ENCODE results near the gene NAV1.

DNA sequence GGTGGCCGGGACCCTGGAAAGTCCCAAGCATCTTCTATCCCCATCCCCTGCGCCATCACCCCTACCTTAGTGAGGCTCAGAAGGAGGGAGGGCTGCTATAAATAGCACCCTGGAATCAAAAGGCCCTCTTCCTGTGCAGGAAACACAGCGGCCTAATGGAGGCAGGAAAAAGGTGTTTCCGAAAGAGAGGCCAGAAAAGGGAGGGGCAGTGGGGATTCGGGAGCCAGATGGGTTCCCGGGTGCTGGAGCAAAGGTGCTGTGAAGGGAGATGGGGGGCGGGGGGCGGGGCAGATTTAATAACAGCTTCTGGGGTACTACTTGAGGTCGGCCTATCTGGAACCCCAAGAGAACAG is 16.6 kb downstream of the NAV1 start:
- TF ChIP-seq, protein P1, sequence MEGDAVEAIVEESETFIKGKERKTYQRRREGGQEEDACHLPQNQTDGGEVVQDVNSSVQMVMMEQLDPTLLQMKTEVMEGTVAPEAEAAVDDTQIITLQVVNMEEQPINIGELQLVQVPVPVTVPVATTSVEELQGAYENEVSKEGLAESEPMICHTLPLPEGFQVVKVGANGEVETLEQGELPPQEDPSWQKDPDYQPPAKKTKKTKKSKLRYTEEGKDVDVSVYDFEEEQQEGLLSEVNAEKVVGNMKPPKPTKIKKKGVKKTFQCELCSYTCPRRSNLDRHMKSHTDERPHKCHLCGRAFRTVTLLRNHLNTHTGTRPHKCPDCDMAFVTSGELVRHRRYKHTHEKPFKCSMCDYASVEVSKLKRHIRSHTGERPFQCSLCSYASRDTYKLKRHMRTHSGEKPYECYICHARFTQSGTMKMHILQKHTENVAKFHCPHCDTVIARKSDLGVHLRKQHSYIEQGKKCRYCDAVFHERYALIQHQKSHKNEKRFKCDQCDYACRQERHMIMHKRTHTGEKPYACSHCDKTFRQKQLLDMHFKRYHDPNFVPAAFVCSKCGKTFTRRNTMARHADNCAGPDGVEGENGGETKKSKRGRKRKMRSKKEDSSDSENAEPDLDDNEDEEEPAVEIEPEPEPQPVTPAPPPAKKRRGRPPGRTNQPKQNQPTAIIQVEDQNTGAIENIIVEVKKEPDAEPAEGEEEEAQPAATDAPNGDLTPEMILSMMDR (IDR thresholded peaks at IDR 0.05 in 8 of 11, conservative IDR thresholded peaks at IDR 0.05 in 3 of 11): no peak
- TF ChIP-seq POLR2A (IDR thresholded peaks at IDR 0.05): no peak

Measured in spleen (tissue), 7 donors.